ENCODE measurements around the gene NAA15.

GRCh38 chr4:139458999-139459398 is 157.7 kb downstream of the NAA15 start:
- no peak for TF ChIP-seq CTCF (IDR thresholded peaks at IDR 0.05; ENCODE audit: control extremely low read depth in 1 of 3, insufficient read depth in 1 of 3, low read depth in 1 of 3, low read length in 3 of 3)
- TF ChIP-seq CBX5 (IDR thresholded peaks at IDR 0.05; ENCODE audit: low read depth, low read length): no peak
- TF ChIP-seq GTF2F1 (IDR thresholded peaks at IDR 0.05; ENCODE audit: borderline replicate concordance, low read depth, low read length): no peak
- TF ChIP-seq YY1 (IDR thresholded peaks at IDR 0.05; ENCODE audit: low read depth, low read length): no peak
- no peak for TF ChIP-seq RAD21 (IDR thresholded peaks at IDR 0.05 in 1 of 2, conservative IDR thresholded peaks at IDR 0.05 in 1 of 2; ENCODE audit: low read depth in 2 of 2, low read length in 2 of 2)
- TF ChIP-seq POLR2AphosphoS5 (IDR thresholded peaks at IDR 0.05; ENCODE audit: low read depth, low read length): no peak
- no peak for TF ChIP-seq POLR2A (IDR thresholded peaks at IDR 0.05; ENCODE audit: control extremely low read depth in 1 of 2, low read depth in 2 of 2, low read length in 2 of 2)
- TF ChIP-seq ZNF274 (IDR thresholded peaks at IDR 0.05; ENCODE audit: borderline replicate concordance, extremely low read depth, low read length): no peak
- no peak for TF ChIP-seq CHD2 (IDR thresholded peaks at IDR 0.05; ENCODE audit: low read length)
- TF ChIP-seq EZH2 (IDR thresholded peaks at IDR 0.05; ENCODE audit: low read depth, low read length, severe bottlenecking): no peak
- no peak for TF ChIP-seq RFX5 (IDR thresholded peaks at IDR 0.05; ENCODE audit: borderline replicate concordance, low read depth, low read length)

Data from H1 (cell line).